Fibroblast of pulmonary artery (primary cell): ENCODE results near the gene ARID1B.
"Not testable (repeated sequence)": the region's sequence is repeated elsewhere in the genome, so short reads cannot be mapped to it uniquely, and the experiment has no call there.

Experiments
- DNase-seq: peaks from one replicate; pipeline ENCODE4 v3.0.0-alpha.2; 2010; ENCODE audit warnings: low read depth
- H3K4me3 ChIP-seq: replicated peaks from 2 replicates; pipeline ENCODE4 v1.5.1; 2011; ENCODE audit warnings: low read depth, mild to moderate bottlenecking, control low read depth, low read length, moderate library complexity
- TF ChIP-seq, protein P1 (sequence below): IDR thresholded peaks from 2 replicates; pipeline ENCODE4 v1.5.1; 2011; ENCODE audit warnings: mild to moderate bottlenecking, control low read depth, low read length, inconsistent platforms; ENCODE audit errors: missing control alignments

Gene ARID1B

DNA sequence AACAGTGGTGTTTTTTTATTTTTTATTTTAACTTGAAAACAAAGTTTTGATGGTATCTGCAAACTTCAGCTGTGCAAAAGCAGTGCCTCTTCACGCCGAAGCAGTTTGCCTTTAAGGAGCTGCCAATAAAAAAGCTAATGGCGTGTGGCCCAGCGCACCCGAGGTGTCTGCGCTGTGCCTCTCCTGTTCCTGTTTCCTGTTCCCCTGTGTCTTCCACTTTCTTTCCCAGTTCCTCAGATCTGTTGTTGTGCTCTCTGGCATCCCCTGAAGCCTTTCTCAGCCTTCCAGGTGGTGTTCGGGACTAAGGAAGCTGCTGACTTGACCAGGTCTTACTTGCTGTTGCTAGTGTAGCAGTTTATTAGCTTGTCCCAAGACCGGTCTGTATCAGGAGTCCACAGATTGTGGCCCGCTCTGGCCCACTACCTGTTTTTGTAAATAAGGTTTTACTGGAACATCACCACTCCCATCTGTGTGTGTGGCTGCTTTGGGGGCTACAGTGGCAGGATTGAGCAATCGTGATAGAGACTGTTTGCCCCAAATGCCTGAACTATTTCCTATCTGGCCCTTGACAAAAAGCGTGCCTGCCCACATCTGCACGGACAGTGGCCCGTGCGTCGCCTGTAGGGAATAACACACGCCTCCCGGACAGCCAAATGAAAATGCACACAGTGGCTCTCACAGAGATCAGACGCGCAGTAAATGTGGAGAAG is 367.8 kb downstream of the ARID1B start:
- H3K4me3 ChIP-seq = no peak overlapping the region
- TF ChIP-seq, protein P1, sequence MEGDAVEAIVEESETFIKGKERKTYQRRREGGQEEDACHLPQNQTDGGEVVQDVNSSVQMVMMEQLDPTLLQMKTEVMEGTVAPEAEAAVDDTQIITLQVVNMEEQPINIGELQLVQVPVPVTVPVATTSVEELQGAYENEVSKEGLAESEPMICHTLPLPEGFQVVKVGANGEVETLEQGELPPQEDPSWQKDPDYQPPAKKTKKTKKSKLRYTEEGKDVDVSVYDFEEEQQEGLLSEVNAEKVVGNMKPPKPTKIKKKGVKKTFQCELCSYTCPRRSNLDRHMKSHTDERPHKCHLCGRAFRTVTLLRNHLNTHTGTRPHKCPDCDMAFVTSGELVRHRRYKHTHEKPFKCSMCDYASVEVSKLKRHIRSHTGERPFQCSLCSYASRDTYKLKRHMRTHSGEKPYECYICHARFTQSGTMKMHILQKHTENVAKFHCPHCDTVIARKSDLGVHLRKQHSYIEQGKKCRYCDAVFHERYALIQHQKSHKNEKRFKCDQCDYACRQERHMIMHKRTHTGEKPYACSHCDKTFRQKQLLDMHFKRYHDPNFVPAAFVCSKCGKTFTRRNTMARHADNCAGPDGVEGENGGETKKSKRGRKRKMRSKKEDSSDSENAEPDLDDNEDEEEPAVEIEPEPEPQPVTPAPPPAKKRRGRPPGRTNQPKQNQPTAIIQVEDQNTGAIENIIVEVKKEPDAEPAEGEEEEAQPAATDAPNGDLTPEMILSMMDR = no peak
- DNase-seq = no peak

DNA sequence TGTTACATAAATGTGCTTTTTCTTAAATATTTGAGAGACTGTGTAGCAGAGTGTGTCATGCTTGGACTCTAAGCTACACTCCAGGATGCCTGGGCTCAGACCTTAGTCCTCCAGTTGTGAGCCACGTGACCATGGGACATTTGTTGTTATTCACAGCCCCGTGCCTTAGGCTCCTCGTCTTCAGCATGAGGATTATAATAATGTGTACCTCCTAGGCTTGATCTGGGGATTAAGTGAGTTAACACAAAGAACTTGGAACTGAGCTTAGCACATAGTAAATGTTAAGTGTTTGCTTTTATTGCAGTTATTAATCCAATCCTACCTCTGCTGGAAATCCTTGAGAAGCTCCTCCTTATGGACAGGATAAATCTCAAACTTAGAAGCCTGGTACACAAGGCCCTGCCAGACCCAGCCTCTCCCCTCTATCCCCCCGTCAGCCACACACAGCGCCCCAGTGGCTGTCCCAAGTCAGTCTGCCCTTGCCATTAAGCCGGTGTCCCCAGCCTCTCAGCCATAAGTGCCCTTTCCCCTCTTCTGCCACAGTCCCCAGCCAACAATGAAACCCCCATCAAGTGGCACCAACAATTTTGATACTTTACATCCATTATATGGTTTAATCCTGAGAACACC is 368.6 kb downstream of the ARID1B start:
- no peak for DNase-seq
- TF ChIP-seq, protein P1 = no peak

DNA sequence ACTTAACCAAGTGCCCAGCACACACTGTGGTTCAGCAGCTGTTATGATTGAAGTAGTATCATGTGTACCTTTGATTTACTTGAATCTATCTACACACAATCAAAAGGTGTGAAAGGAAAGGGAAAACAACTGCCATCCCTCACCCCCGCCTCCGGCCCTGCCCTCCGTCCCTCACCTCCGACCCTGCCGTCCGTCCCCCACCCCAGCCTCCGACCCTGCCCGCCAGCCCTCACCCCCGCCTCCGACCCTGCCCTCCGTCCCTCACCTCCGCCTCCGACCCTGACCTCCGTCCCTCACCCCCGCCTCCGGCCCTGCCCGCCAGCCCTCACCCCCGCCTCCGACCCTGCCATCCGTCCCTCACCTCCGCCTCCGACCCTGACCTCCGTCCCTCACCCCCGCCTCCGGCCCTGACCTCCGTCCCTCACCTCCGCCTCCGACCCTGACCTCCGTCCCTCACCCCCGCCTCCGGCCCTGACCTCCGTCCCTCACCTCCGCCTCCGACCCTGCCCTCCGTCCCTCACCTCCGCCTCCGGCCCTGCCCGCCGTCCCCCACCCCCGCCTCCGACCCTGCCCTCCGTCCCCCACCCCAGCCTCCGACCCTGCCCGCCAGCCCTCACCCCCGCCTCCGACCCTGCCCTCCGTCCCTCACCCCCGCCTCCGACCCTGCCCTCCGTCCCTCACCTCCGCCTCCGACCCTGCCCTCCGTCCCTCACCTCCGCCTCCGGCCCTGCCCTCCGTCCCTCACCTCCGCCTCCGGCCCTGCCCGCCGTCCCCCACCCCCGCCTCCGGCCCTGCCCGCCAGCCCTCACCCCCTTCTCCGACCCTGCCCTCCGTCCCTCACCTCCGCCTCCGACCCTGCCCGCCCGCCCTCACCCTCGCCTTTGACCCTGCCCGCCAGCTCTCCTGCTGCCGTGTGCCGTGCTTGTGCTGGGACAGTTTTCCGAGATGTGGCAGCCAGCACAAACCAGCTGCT is 370.2 kb downstream of the ARID1B start:
- DNase-seq, H3K4me3 ChIP-seq: not testable (repeated sequence)

More for the DNA sequence above, 368.6 kb downstream of the ARID1B start:
- no peak overlapping the region for H3K4me3 ChIP-seq

DNA sequence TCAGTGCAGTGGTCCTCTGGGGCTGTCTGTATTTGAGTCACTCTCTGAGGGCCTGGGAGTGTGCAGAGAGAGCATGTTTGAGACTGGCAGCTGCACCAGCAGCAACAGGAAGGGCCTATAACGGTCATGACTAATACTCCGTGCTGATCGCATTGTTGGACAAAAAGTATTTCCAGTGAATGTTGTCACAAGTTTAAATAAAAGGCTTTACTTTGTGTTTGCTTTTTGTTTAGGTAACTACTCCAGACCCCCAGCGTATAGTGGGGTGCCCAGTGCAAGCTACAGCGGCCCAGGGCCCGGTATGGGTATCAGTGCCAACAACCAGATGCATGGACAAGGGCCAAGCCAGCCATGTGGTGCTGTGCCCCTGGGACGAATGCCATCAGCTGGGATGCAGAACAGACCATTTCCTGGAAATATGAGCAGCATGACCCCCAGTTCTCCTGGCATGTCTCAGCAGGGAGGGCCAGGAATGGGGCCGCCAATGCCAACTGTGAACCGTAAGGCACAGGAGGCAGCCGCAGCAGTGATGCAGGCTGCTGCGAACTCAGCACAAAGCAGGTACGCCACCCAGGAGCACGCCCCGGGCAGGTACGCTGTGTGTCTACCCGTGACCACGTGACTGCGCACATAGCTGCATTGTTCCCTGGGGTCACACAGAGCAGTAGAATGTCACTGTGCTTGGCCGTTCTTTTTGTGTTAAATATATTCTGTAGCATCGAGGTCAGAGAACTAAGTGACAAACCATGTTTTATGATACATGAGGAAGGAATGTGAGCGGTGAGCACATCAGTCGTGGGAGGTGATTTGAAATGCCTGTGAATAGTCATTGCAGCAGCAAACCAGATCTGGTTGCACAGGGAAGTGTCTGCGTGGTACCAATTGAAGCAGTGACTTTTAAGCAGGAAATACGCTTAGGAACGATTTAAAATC is 371.5 kb downstream of the ARID1B start:
- H3K4me3 ChIP-seq = peak overlapping the region; percentile 17
- TF ChIP-seq, protein P1 = no peak
- peak; percentile 97 for DNase-seq

DNA sequence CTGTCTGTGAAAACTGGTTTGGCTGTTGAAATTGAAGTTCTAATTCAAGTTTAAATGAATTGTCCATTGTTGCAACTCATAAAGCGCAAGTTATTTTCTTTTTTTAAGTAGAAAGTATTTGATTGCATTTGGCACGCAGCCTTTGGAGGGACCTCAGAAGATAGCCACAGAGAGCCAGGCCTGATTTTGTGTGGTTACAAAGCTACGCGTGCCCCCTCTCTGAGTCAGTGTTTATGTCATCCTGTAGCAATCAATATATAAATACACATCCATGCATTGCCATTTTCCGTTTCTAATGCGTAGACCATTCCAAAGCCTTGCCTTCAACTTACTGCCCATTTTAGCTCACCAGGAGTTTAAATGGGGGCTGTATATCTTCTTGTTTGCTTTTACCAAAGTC is 372.9 kb downstream of the ARID1B start:
- peak; percentile 61 for DNase-seq
- TF ChIP-seq, protein P1 = no peak
- no peak overlapping the region for H3K4me3 ChIP-seq

DNA sequence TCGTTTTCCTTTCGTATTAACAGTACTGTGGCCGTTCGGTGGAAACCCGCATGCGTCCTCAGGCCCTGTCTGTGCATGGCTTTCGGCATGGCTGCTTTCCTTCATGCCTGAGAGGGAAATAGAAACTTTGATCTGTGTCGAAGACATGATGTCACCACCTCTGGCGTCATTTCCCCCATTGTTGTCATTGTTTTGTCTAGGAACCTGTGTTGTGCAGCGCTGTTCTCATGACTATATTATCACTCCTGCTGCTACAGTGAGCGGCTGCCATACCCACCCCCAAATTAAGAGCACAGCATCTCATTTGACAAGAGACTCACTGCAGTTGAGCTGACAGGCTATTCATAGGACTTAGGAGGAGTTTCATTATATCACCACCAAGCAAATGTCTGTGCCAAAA is 373.9 kb downstream of the ARID1B start:
- TF ChIP-seq, protein P1 = no peak
- peak; percentile 93 for DNase-seq
- no peak overlapping the region for H3K4me3 ChIP-seq
